ENCODE data around the gene STK32B.

DNA sequence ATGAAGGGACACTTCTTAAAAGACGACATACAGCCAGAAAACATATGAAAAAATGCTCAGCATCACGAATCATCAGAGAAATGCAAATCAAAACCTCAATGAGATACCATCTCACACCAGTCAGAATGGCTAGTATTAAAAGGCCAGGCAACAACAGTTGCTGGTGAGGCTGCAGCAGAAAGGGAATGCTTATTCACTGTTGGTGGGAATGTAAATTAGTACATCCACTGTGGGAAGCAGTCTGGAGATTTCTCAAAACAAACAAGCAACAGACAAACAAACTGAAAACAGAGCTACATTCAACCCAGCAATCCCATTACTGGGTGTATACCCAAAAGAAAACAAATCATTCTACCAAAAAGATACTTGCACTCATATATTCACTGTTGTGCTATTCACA lies 459.2 kb downstream of the STK32B start:
- TF ChIP-seq, protein P1, sequence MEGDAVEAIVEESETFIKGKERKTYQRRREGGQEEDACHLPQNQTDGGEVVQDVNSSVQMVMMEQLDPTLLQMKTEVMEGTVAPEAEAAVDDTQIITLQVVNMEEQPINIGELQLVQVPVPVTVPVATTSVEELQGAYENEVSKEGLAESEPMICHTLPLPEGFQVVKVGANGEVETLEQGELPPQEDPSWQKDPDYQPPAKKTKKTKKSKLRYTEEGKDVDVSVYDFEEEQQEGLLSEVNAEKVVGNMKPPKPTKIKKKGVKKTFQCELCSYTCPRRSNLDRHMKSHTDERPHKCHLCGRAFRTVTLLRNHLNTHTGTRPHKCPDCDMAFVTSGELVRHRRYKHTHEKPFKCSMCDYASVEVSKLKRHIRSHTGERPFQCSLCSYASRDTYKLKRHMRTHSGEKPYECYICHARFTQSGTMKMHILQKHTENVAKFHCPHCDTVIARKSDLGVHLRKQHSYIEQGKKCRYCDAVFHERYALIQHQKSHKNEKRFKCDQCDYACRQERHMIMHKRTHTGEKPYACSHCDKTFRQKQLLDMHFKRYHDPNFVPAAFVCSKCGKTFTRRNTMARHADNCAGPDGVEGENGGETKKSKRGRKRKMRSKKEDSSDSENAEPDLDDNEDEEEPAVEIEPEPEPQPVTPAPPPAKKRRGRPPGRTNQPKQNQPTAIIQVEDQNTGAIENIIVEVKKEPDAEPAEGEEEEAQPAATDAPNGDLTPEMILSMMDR (IDR thresholded peaks at IDR 0.05): no peak
- TF ChIP-seq POLR2AphosphoS5 (IDR thresholded peaks at IDR 0.05): no peak
- no peak for TF ChIP-seq POLR2A (IDR thresholded peaks at IDR 0.05)

Data from upper lobe of left lung (tissue), 4 donors.